ENCODE results near the gene RASA1. TPM values are rescaled to one million over a fixed set of nuclear protein-coding genes. Genes with fewer than 3 reads are reported as not detected.

Gene RASA1
- total and polyA plus RNA-seq, 9 of the 15 experiments (the other 6 are each of a cell fraction or from before 2014, with no cell fraction given): 3.2 to 17.3 (median 9.2) TPM

DNA sequence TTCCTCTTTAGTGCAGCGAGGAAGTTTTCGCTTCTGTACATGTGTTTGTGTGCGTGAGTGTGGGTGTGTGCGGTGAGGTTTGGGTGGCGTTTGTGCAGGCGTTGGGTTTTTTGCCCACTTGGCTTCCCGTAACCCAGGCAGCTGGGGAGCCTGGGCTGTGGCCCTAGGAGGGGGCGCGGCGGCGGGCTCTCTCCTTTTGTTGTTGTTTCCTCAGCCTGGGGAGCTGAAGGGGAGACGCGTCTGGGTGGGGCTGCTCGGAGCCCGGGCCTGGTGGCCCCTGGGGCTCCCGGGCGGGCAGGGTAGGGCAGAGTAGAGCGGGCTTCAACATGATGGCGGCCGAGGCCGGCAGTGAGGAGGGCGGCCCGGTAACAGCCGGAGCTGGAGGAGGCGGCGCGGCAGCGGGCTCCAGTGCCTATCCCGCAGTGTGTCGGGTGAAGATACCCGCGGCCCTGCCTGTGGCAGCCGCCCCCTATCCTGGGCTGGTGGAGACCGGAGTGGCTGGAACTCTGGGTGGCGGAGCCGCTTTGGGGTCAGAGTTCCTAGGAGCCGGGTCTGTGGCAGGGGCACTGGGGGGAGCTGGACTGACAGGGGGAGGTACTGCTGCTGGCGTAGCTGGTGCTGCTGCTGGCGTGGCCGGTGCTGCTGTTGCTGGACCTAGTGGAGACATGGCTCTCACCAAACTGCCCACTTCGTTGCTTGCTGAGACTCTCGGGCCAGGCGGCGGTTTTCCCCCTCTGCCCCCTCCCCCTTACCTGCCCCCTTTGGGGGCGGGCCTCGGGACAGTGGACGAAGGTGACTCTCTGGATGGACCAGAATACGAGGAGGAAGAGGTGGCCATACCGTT, 665 bp downstream of the RASA1 start (continued):
- TF ChIP-seq BRF1 (IDR thresholded peaks at IDR 0.05; ENCODE audit: borderline replicate concordance, extremely low read depth, insufficient read length) (no peak), BCOR (IDR thresholded peaks at IDR 0.05) (0 out of 2 replicates have a peak, but pooled peaks have one; percentile 33), TOE1 (IDR thresholded peaks at IDR 0.05; ENCODE audit: borderline replicate concordance) (peak; percentile 42; the same call in 1 of the 2 replicates), TOE1 (CRISPR knock-in tag; IDR thresholded peaks at IDR 0.05; ENCODE audit: borderline replicate concordance, low read depth) (no peak), BHLHE40 (IDR thresholded peaks at IDR 0.05; ENCODE audit: low read length) (no peak), SUPT5H (IDR thresholded peaks at IDR 0.05) (no peak), ZFX (CRISPR knock-in tag; IDR thresholded peaks at IDR 0.05) (peak; percentile 57), NFRKB (IDR thresholded peaks at IDR 0.05; ENCODE audit: low read depth) (peak; percentile 48; the same call in 1 of the 2 replicates), EP400 (IDR thresholded peaks at IDR 0.05) (no peak), CTBP1 (IDR thresholded peaks at IDR 0.05; ENCODE audit: borderline replicate concordance) (0 out of 2 replicates have a peak, but pooled peaks have one; percentile 34), TAF9B (IDR thresholded peaks at IDR 0.05; ENCODE audit: partially characterized antibody) (peak; percentile 0), RBBP5 (IDR thresholded peaks at IDR 0.05; ENCODE audit: borderline replicate concordance, insufficient read depth, low read length, poor library complexity, severe bottlenecking) (peak; percentile 58)
- TF ChIP-seq, protein P1, sequence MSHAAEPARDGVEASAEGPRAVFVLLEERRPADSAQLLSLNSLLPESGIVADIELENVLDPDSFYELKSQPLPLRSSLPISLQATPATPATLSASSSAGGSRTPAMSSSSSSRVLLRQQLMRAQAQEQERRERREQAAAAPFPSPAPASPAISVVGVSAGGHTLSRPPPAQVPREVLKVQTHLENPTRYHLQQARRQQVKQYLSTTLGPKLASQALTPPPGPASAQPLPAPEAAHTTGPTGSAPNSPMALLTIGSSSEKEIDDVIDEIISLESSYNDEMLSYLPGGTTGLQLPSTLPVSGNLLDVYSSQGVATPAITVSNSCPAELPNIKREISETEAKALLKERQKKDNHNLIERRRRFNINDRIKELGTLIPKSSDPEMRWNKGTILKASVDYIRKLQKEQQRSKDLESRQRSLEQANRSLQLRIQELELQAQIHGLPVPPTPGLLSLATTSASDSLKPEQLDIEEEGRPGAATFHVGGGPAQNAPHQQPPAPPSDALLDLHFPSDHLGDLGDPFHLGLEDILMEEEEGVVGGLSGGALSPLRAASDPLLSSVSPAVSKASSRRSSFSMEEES (CRISPR knock-in tag; IDR thresholded peaks at IDR 0.05): no peak
- TF ChIP-seq, protein P2, sequence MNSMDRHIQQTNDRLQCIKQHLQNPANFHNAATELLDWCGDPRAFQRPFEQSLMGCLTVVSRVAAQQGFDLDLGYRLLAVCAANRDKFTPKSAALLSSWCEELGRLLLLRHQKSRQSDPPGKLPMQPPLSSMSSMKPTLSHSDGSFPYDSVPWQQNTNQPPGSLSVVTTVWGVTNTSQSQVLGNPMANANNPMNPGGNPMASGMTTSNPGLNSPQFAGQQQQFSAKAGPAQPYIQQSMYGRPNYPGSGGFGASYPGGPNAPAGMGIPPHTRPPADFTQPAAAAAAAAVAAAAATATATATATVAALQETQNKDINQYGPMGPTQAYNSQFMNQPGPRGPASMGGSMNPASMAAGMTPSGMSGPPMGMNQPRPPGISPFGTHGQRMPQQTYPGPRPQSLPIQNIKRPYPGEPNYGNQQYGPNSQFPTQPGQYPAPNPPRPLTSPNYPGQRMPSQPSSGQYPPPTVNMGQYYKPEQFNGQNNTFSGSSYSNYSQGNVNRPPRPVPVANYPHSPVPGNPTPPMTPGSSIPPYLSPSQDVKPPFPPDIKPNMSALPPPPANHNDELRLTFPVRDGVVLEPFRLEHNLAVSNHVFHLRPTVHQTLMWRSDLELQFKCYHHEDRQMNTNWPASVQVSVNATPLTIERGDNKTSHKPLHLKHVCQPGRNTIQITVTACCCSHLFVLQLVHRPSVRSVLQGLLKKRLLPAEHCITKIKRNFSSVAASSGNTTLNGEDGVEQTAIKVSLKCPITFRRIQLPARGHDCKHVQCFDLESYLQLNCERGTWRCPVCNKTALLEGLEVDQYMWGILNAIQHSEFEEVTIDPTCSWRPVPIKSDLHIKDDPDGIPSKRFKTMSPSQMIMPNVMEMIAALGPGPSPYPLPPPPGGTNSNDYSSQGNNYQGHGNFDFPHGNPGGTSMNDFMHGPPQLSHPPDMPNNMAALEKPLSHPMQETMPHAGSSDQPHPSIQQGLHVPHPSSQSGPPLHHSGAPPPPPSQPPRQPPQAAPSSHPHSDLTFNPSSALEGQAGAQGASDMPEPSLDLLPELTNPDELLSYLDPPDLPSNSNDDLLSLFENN (IDR thresholded peaks at IDR 0.05; ENCODE audit: low read depth in 2 of 2, low read length in 2 of 2): no peak
- TF ChIP-seq, protein P3, sequence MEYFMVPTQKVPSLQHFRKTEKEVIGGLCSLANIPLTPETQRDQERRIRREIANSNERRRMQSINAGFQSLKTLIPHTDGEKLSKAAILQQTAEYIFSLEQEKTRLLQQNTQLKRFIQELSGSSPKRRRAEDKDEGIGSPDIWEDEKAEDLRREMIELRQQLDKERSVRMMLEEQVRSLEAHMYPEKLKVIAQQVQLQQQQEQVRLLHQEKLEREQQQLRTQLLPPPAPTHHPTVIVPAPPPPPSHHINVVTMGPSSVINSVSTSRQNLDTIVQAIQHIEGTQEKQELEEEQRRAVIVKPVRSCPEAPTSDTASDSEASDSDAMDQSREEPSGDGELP (CRISPR knock-in tag; IDR thresholded peaks at IDR 0.05; ENCODE audit: borderline replicate concordance): peak; percentile 52
- TF ChIP-seq, protein P4, sequence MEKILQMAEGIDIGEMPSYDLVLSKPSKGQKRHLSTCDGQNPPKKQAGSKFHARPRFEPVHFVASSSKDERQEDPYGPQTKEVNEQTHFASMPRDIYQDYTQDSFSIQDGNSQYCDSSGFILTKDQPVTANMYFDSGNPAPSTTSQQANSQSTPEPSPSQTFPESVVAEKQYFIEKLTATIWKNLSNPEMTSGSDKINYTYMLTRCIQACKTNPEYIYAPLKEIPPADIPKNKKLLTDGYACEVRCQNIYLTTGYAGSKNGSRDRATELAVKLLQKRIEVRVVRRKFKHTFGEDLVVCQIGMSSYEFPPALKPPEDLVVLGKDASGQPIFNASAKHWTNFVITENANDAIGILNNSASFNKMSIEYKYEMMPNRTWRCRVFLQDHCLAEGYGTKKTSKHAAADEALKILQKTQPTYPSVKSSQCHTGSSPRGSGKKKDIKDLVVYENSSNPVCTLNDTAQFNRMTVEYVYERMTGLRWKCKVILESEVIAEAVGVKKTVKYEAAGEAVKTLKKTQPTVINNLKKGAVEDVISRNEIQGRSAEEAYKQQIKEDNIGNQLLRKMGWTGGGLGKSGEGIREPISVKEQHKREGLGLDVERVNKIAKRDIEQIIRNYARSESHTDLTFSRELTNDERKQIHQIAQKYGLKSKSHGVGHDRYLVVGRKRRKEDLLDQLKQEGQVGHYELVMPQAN (IDR thresholded peaks at IDR 0.05; ENCODE audit: borderline replicate concordance): peak; percentile 67; the same call in 1 of the 2 replicates
- TF ChIP-seq, protein P5, sequence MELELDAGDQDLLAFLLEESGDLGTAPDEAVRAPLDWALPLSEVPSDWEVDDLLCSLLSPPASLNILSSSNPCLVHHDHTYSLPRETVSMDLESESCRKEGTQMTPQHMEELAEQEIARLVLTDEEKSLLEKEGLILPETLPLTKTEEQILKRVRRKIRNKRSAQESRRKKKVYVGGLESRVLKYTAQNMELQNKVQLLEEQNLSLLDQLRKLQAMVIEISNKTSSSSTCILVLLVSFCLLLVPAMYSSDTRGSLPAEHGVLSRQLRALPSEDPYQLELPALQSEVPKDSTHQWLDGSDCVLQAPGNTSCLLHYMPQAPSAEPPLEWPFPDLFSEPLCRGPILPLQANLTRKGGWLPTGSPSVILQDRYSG (tag; conservative IDR thresholded peaks at IDR 0.05; ENCODE audit: low read depth): no peak

Data from K562 (cell line).